ACHN (cell line): ENCODE data around the gene WDTC1.

ENCODE experiments used
- DNase-seq: peaks from one replicate; pipeline ENCODE4 v3.0.0-alpha.2; 2015
- in situ Hi-C: cut with HindIII; loops from 2 replicates; pipeline ENCODE4 v1.10.0; 2017; ENCODE audit warnings: low sequenced_read_pairs, low pct_ligation_motif_present, low pct_unique_long_range_greater_than_20kb

The WDTC1 gene

DNA sequence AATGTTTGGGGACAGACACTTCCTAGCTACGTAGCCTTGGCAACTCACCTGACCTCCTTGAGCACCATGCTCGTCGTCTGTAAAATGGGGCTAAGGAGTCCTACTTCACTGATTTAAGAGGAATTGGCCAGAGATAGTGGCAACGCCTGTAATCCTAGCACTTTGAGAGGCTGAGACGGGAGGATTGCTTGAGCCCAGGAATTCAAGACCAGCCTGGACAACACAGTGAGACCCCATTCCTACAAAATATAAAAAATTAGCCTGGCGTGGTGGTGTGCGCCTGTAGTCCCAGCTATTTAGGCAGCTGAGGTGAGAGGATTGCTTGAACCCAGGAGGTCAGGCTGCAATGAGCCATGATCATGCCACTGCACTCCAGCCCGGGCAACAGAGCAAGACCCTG is 111.9 kb downstream of the WDTC1 start:
- in situ Hi-C loops = no loop called here
- DNase-seq = no peak

DNA sequence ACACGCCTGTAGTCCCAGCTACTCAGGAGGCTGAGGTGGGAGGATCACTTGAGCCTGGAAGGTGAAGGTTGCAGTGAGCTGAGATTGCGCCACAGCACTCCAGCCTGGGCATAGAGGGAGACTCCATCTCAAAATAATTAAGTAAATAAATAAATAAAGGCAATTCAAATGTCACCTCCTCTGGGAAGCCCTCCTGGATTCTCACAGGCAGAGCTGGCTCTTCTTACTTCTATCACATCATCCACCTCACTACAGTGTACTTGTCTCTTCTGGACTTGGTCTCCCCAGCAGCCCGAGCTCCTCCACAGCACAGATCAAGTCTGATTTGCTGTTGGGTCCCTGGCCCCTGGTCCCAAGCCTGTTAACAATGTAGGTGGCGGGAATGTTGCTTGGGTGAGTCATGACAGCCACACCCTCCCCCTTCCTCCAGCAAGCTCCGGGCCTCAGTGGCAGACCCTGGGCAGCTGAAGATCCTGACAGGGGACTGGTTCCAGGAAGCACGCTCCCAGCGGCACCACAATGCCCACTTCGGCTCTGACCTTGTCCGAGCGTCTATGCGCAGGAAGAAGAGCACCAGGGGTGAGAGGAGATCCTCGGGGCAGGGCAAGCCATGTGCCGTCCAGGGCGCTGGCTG is 112.7 kb downstream of the WDTC1 start:
- no peak for DNase-seq
- in situ Hi-C loops = no loop called here

DNA sequence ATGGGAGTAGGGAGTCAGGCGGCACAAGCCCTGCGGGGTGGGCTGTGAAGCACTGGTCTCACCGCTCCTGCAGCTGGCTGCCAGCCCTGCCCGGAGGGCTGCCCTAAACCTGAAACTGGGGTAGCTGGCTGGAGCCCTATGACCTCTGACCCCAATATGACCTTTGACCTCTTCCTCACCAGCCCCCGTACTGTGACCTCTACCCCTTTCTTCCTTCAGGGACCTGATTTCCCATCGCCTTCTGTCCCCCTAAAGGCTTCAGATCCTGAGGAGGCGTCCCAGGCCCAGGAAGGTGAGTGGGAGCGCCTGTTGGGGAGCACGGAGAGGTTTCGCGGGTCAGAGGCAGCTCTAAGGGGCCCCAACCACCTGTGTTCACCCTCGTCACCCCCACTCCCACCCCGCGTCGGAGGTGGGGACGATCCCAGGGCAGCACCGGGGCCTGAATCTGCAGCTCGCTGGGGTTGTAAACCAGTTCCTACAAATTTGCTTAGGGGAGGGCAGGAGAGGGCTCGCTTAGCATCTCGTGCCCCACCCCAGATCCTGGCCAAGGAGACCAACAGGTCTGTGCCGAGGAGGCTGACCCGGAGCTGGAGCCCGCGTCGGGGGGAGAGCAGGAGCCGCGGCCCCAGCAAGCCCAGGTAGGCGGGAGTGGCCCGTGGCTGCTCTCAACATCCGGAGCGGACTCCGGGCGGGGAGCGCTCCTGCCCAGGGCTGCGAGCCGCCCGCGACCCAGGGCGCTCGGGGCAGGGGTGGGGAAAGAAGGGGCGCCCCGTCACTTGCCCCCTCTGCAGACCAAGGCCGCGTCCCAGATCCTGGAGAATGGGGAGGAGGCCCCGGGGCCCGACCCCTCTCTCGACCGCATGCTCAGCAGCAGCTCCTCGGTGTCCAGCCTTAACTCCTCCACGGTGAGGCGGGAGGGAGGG is 114.7 kb downstream of the WDTC1 start:
- peak; percentile 53 for DNase-seq
- in situ Hi-C loops = no loop called here

DNA sequence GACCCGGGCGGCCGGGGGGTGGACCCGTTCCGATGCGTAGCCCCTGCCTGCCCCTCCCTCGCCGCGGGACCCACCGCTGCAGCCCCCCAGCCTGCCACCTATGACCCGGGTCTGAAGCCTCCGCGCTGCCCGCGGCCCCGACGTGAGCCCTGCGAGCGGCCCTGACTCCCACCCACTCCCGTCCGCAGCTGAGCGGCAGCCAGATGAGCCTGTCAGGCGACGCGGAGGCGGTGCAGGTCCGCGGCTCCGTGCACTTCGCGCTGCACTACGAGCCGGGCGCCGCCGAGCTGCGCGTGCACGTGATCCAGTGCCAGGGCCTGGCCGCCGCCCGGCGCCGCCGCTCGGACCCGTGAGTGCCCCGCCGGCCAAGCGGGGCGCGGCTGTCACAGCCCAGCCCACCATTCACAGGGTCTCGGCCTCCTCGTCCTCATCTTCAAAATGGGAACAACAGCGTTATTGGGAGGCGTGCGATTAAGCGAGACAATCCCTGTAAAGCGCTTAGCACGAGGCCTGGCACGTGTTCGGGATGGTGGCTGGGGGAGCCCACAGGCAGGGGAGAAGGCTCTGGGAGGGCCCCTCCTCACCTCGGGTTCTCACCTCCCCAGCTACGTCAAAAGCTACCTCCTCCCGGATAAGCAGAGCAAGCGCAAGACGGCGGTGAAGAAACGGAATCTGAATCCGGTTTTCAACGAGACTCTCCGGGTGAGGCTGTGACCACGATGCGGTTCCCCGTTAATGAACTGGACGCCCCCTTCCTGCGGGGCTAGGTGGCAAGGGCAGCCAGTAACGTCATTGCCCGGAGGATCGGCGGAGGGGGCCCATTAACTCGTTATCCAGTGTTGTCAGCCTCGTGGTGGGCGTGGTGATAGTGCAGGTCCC is 115.6 kb downstream of the WDTC1 start:
- peak; percentile 68 for DNase-seq

DNA sequence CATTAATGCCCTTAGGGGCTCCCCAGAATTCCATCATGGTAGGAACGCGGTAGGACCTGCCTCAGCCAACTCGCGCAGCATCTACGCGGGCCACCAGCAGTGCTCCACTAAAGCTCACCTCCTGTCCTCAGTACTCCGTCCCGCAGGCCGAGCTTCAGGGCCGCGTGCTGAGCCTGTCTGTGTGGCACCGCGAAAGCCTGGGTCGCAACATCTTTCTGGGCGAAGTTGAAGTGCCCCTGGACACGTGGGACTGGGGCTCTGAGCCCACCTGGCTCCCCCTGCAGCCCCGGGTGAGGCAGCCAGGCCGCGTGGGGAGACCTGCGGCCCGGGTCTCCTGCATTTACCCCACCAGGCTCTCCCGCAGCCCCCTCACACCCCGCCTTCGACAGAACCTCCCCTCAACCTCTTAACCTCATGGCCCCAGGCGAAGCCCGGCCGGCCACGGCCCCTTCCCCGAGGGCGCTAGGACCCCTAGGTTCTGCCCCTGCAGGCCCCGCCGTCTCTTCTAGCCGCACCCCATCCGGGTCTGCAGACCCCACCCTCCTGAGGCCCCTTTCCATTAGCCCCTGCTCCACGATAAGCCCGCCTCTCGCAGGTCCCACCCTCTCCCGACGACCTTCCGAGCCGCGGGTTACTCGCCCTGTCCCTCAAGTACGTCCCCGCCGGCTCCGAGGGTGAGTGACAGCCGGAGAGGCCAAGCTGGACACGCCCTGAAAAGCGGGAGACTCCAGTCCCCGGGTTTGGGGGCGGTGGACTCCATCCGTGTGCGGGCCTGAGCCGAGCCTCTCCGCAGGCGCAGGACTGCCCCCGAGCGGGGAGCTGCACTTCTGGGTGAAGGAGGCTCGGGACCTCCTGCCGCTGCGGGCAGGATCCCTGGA is 116.5 kb downstream of the WDTC1 start:
- DNase-seq = no peak

More for the DNA sequence above, 115.6 kb downstream of the WDTC1 start:
- in situ Hi-C loops = no loop called here

DNA sequence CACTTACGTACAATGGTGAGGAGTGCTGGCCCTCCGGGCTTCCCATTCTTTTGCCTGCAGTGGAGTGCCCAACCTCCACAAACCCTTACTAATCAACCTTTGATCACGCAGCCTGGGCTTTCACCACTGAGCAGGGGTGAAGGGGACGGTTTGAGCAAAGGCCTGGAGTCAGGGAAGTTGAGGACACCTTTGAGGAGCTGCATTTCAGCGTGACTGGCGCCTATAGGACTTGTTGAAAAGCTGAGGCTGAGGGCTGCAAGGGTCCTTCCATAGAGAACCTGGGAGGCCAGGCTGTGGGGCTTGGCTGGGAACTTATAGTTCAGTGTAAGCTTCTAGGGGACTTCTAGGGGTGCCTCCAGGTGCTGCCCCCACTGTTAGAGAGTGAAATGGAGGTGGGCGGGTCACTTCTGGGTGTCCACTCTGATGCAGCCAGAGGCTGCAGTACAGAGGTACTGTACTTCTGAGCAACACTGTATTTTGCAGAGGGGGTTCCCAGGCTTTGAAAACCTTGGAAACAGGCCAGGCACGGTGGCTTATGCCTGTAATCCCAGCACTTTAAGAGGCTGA is 117.2 kb downstream of the WDTC1 start:
- in situ Hi-C loops = no loop called here
- no peak for DNase-seq

More for the DNA sequence above, 116.5 kb downstream of the WDTC1 start:
- in situ Hi-C loops = no loop called here

DNA sequence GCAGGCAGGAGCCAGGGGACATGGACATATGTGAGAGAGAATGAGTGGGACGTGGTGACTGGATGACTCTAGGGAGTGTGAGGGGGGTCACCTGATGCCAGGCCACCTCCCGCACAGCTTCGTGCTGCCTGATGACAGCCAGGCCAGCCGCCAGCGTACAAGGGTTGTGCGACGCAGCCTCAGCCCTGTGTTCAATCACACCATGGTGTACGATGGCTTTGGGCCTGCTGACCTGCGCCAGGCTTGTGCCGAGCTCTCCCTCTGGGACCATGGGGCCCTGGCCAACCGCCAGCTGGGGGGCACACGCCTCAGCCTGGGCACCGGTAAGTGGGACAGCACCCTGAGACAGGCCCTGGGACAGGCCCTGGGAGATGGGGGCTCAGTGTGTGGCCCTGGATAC is 118.7 kb downstream of the WDTC1 start:
- in situ Hi-C loops = no loop called here

DNA sequence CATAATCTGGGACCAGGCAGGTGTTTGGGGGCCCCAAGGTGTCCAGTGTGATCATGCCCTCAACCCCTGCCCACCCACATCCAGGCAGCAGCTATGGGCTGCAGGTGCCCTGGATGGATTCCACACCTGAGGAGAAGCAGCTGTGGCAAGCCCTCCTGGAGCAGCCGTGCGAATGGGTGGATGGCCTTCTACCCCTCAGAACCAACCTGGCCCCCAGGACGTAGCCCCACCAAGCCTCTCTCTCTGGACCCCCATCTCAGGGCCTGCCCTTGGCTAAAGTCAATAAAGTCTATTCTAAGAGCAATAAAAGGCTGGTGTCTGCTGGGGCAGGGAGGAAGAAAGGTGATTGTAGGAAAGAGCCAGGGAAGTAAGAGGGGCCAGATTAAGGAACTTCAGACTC is 119.2 kb downstream of the WDTC1 start:
- DNase-seq = no peak
- in situ Hi-C loops = no loop called here

More for the DNA sequence above, 118.7 kb downstream of the WDTC1 start:
- no peak for DNase-seq

DNA sequence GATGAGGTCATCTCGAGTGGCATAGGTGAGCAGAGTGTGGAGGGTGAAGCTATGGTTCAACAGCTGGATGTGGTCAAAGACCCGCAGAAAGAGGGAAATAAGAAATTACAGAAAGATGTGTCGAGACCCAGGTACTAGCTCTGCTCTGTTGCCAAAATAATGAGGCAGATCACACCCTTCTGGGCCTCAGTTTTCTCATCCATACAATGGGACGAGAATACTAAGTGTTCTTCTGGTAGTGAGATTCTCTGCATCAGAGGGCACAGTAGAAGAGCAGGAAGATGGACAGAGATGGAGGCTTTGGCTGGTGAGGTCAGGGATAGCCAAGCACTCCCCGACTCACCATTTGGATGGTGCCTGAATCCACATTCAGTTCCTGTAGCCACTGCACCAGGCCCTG is 121.3 kb downstream of the WDTC1 start:
- no peak for DNase-seq
- in situ Hi-C loops = no loop called here

DNA sequence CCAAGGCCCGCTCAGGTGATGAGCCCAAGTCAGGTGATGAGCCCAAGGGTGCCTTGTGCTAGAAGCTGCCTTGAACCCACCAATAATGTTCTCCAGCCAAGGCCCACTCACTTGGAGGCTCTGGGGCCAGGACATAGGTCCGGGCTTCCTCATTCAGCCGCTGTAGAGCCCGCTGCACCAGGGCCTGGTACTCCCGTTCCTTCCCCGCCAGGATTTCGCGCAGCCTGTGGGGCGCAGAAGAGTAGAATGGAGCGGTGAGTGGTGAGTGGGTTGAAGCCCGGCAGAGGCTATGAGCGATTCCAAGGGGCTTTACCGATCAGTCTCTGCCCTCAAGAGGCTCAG is 121.8 kb downstream of the WDTC1 start:
- DNase-seq = no peak
- in situ Hi-C loops = no loop called here

DNA sequence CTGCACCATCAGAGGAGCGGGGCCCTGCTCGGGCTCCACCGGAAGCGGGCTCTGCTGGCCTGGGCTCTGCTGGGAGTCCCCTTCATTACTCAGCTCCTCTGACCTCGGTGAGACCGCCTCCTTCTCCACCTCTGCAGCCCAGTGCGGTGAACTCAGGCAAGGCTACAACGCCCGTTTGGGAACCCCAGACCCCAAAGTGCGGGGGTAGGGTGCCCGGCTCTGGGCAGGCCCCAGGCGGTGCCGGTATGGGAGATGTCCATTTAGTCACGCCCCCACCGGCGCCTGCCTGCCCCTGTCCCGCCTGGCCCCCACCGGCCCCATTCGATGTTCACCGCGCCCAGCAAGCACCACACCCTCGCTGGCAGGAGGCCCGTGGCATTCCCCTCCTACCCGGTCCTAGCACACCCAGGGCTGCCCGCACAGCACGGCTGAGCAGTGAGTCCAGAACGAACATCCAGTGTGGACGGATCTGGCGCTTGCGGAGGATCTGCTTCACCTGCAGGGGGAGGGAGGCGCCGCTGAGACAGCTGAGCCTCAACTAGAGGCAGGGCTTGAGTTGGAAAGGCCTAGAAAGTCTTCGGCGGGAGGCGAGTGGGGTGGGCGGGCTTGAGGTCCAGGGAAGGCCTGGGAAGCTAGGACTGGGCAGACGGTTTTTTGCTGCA is 122.3 kb downstream of the WDTC1 start:
- in situ Hi-C loops = no loop called here
- DNase-seq = no peak

DNA sequence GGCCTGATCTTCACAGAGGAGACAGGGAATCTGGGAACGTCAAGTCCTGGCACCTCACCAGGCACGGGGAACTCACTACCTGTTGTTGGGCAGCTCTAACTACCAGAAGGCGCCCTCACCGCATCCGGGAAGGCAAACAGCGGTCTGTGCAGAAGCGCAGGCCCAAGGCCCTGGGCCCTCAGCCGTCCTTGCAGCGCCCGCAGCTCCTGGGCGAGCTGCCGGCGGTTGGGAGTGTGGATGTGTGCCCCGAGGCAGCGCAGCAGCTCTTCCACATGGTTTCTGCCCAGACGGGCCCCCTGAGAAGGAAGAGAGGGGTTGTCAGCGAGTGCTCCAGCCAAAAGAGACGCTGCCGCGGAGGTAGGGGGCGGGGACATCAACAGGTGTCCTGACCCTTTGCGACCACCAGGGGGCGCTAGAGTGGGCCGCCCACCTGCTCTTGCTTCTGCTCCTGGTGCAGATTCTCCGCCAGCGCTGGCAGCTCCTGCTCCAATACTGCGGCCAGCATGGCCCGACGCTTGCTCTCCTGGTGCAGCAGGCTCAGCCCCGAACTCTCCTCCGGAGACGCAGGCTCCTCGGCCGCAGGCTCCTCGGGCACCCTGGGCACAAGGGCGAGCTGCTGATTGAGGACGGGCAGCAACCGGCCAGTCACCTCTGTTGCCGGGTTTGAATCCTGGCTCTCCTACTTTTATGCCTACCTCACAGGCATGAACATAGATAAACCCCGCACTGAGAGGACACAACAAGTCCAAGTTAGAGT is 123.0 kb downstream of the WDTC1 start:
- DNase-seq = peak; percentile 22
- in situ Hi-C loops = no loop called here
